COLO829 (cell line): ENCODE results near the gene TBRG4.

Experiments used
- DNase-seq: peaks from one replicate; pipeline ENCODE4 v3.0.0; 2012; ENCODE audit warnings: low spot score

Gene TBRG4

DNA sequence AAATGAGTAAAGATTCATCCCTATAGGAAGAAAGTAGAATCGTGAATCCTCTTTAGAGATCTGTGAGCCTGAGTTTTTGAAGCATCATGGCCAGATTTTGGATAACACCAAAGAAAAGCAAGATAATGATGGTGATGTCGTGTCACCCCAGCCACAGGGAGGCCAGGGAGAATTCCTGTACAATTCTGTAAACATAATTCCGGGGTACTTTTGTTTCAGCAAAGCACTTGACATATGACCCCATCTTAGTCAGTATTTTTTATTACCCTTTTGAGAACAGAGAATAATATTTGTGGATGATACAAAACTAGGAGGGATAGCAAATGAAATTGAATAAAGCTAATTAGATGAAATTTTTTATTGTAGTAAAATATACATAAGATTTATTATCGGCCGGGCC, 56.5 kb downstream of the TBRG4 start:
- no peak for DNase-seq

DNA sequence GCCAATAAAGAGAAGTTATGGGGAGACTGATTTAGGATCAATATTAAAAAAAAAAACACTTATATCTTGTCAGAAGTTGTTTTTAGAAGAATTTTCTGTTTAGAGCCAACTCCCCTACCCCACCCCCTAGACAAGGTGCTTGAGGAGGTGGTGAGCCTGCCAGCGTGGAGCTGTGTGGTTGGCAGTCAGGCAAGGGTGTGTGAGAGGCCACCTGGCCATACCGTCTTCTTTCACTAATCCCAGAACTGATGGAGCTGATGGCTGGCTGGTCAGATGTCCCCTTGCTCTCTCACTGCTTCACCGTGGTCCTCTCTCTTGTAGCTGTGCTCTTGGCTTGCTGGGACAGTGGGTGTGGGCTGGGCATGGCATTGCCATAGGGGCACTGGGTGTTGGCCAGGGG, 57.1 kb downstream of the TBRG4 start:
- DNase-seq = no peak

DNA sequence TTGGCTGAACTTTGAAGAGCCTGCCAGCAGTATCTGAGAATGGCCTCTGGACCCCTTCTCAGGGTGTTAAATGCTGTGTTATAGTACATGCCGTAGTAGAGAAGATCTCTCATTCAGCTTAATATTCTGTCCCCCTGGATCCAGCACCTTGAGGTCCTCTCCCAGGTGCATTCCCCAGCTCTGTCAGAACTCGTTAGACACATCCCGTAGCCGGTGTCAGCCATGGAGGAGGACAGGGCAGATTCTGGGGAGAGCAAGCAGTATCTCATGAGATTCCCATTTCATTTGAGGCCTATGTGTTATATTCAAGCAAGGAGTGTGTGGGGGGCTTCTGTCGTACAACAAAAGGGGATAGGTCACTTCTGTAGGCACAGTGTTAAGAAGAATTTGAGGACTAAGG, 57.6 kb downstream of the TBRG4 start:
- DNase-seq = no peak

DNA sequence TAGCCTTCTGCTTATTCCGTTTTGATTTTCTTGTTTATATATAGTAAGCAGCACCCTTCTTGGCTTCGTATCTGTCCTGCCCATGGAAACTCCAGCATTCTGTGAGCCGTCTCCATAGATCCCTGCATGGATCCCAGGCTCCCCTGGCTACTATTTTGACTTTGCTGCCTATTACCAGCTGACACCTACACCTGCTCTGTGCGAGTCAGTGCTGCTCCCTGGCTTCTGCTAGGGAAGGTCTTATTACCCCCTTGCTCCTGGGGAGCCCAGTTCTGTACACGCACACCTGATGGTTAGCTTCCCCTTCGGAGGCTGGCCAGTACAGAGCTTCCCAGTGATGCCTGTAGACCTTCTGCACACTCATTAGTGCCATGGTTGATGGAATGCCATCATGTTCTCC, 58.1 kb downstream of the TBRG4 start:
- DNase-seq = no peak

DNA sequence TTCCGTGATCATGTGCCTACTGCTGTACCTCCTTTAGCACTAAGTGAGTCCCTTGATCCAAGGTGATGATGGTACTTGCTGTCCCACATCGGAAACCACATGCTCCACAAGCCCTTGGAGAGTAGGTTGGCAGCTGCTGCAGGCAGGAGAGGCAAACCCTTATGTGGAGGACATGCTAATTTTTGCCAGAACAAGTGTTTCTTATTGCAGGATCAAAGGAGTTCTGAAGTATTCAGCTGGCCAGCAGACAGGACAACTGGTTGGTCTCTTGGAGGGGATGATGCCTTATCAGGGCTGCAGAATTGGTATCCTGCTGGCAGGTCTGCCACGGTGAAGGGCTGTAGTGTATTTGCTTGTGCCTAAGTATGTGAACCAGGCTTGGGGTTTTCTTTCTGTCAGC, 59.5 kb downstream of the TBRG4 start:
- DNase-seq = no peak

DNA sequence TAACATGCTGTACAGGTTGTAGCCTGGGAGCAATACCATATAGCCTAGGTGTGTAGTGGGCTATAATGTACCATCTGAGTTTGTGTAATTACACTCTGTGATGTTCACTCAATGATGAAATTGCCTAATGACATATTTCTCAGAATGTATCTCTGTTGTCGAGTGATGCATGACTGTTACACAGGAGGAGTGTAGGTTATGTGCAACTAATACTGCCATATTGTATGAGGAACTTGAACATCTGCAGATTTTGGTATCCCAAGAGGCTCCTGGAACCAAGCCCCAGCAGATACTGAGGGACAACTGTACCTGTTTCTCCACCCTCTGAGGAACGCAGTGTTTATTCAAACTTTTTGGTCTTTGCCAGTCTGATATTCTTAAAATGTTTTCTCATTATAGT, 61.3 kb downstream of the TBRG4 start:
- DNase-seq = no peak
